ENCODE measurements around the gene CRB2.
A peak's percentile ranks its signal among the peaks of the same experiment; 100 is the strongest.

CRB2 gene

GRCh38 chr9:123372766-123373446 is 16.9 kb downstream of the CRB2 start:
- no peak for TF ChIP-seq CTCF (IDR thresholded peaks at IDR 0.05; ENCODE audit: low read depth, low read length, missing control alignments)
- H3K4me3 ChIP-seq (ENCODE audit: low read depth, low read length), result no peak overlapping the region
- in situ Hi-C loops (cut with HindIII; ENCODE audit: low sequenced_read_pairs), result no loop called here
- DNase-seq (ENCODE audit: low read depth), result no peak

- TF ChIP-seq CTCF (IDR thresholded peaks at IDR 0.05; ENCODE audit: low read depth, low read length, missing control alignments), result no peak
Observed at GRCh38 chr9:123373447-123373923, 17.5 kb downstream of the CRB2 start.

GRCh38 chr9:123373946-123374345 is 17.9 kb downstream of the CRB2 start:
- in situ Hi-C loops (cut with HindIII; ENCODE audit: low sequenced_read_pairs), result no loop called here
- TF ChIP-seq CTCF (IDR thresholded peaks at IDR 0.05; ENCODE audit: low read depth, low read length, missing control alignments), result no peak

More at GRCh38 chr9:123373447-123373923, 17.5 kb downstream of the CRB2 start:
- no peak for DNase-seq (ENCODE audit: low read depth)
- in situ Hi-C loops (cut with HindIII; ENCODE audit: low sequenced_read_pairs), result no loop called here
- no peak overlapping the region for H3K4me3 ChIP-seq (ENCODE audit: low read depth, low read length)

GRCh38 chr9:123375469-123376132 is 19.6 kb downstream of the CRB2 start:
- in situ Hi-C loops (cut with HindIII; ENCODE audit: low sequenced_read_pairs), result no loop called here
- no peak overlapping the region for H3K4me3 ChIP-seq (ENCODE audit: low read depth, low read length)
- no peak for TF ChIP-seq CTCF (IDR thresholded peaks at IDR 0.05; ENCODE audit: low read depth, low read length, missing control alignments)
- DNase-seq (ENCODE audit: low read depth), result peak; percentile 52

More at GRCh38 chr9:123373946-123374345, 17.9 kb downstream of the CRB2 start:
- no peak for DNase-seq (ENCODE audit: low read depth)
- H3K4me3 ChIP-seq (ENCODE audit: low read depth, low read length), result no peak overlapping the region

GRCh38 chr9:123376218-123377071 is 20.4 kb downstream of the CRB2 start:
- no peak for DNase-seq (ENCODE audit: low read depth)
- no peak for TF ChIP-seq CTCF (IDR thresholded peaks at IDR 0.05; ENCODE audit: low read depth, low read length, missing control alignments)
- H3K4me3 ChIP-seq (ENCODE audit: low read depth, low read length), result no peak overlapping the region
- in situ Hi-C loops (cut with HindIII; ENCODE audit: low sequenced_read_pairs), result no loop called here

GRCh38 chr9:123377211-123377971 is 21.4 kb downstream of the CRB2 start:
- in situ Hi-C loops (cut with HindIII; ENCODE audit: low sequenced_read_pairs), result no loop called here
- no peak overlapping the region for H3K4me3 ChIP-seq (ENCODE audit: low read depth, low read length)
- DNase-seq (ENCODE audit: low read depth), result no peak
- no peak for TF ChIP-seq CTCF (IDR thresholded peaks at IDR 0.05; ENCODE audit: low read depth, low read length, missing control alignments)
